ENCODE results near the gene CACNA1C.

CACNA1C gene

GRCh38 chr12:2298556-2299200 lies 245.9 kb downstream of the CACNA1C start:
- H3K4me3 ChIP-seq (ENCODE audit: low read depth in 1 of 2, low read length in 2 of 2): no peak overlapping the region
- H3K36me3 ChIP-seq (ENCODE audit: control insufficient read depth in 1 of 2, insufficient read depth in 2 of 2, low read length in 2 of 2): no peaks in the 10 kb centered on the region
- H3K4me1 ChIP-seq (ENCODE audit: control insufficient read depth in 1 of 2, insufficient read depth in 2 of 2, low read length in 2 of 2): peaks cover 4 to 22% of the 10 kb centered on the region in 2 donors
- H3K27me3 ChIP-seq (ENCODE audit: low read depth, low read length): no peaks in the 10 kb centered on the region
- no peaks in the 10 kb centered on the region for H3K9me3 ChIP-seq (ENCODE audit: control insufficient read depth in 1 of 2, low read length in 2 of 2)
- no peak overlapping the region for H3K27ac ChIP-seq (ENCODE audit: low read length)

GRCh38 chr12:2299206-2299605 lies 246.4 kb downstream of the CACNA1C start:
- peaks cover 4 to 22% of the 10 kb centered on the region in 2 donors for H3K4me1 ChIP-seq (ENCODE audit: control insufficient read depth in 1 of 2, insufficient read depth in 2 of 2, low read length in 2 of 2)
- H3K4me3 ChIP-seq (ENCODE audit: low read depth in 1 of 2, low read length in 2 of 2): no peak overlapping the region
- no peak overlapping the region for H3K27ac ChIP-seq (ENCODE audit: low read length)
- H3K9me3 ChIP-seq (ENCODE audit: control insufficient read depth in 1 of 2, low read length in 2 of 2): no peaks in the 10 kb centered on the region
- no peaks in the 10 kb centered on the region for H3K36me3 ChIP-seq (ENCODE audit: control insufficient read depth in 1 of 2, insufficient read depth in 2 of 2, low read length in 2 of 2)
- no peaks in the 10 kb centered on the region for H3K27me3 ChIP-seq (ENCODE audit: low read depth, low read length)

- no peak overlapping the region for H3K4me3 ChIP-seq (ENCODE audit: low read depth in 1 of 2, low read length in 2 of 2)
- H3K27me3 ChIP-seq (ENCODE audit: low read depth, low read length): no peaks in the 10 kb centered on the region
- no peak overlapping the region for H3K27ac ChIP-seq (ENCODE audit: low read length)
- H3K36me3 ChIP-seq (ENCODE audit: control insufficient read depth in 1 of 2, insufficient read depth in 2 of 2, low read length in 2 of 2): no peaks in the 10 kb centered on the region
- H3K9me3 ChIP-seq (ENCODE audit: control insufficient read depth in 1 of 2, low read length in 2 of 2): no peaks in the 10 kb centered on the region
- peaks cover 4 to 22% of the 10 kb centered on the region in 2 donors for H3K4me1 ChIP-seq (ENCODE audit: control insufficient read depth in 1 of 2, insufficient read depth in 2 of 2, low read length in 2 of 2)
Measured at GRCh38 chr12:2300168-2300567, 247.4 kb downstream of the CACNA1C start.

GRCh38 chr12:2300886-2301285 lies 248.1 kb downstream of the CACNA1C start:
- Histone ChIP-seq H3K36me3 (ENCODE audit: control insufficient read depth in 1 of 2, insufficient read depth in 2 of 2, low read length in 2 of 2) (no peaks in the 10 kb centered on the region), H3K27ac (ENCODE audit: low read length) (no peak overlapping the region), H3K27me3 (ENCODE audit: low read depth, low read length) (no peaks in the 10 kb centered on the region), H3K4me3 (ENCODE audit: low read depth in 1 of 2, low read length in 2 of 2) (no peak overlapping the region), H3K9me3 (ENCODE audit: control insufficient read depth in 1 of 2, low read length in 2 of 2) (no peaks in the 10 kb centered on the region), H3K4me1 (ENCODE audit: control insufficient read depth in 1 of 2, insufficient read depth in 2 of 2, low read length in 2 of 2) (peaks cover 4 to 23% of the 10 kb centered on the region in 2 donors)

GRCh38 chr12:2301531-2302461 lies 249.0 kb downstream of the CACNA1C start:
- Histone ChIP-seq H3K36me3 (ENCODE audit: control insufficient read depth in 1 of 2, insufficient read depth in 2 of 2, low read length in 2 of 2) (no peaks in the 10 kb centered on the region), H3K27ac (ENCODE audit: low read length) (peak overlapping the region; percentile 41), H3K9me3 (ENCODE audit: control insufficient read depth in 1 of 2, low read length in 2 of 2) (no peaks in the 10 kb centered on the region), H3K4me3 (ENCODE audit: low read depth in 1 of 2, low read length in 2 of 2) (no peak overlapping the region), H3K27me3 (ENCODE audit: low read depth, low read length) (no peaks in the 10 kb centered on the region), H3K4me1 (ENCODE audit: control insufficient read depth in 1 of 2, insufficient read depth in 2 of 2, low read length in 2 of 2) (peaks cover 4 to 25% of the 10 kb centered on the region in 2 donors)

GRCh38 chr12:2302711-2303580 lies 250.2 kb downstream of the CACNA1C start:
- Histone ChIP-seq H3K27ac (ENCODE audit: low read length) (no peak overlapping the region), H3K36me3 (ENCODE audit: control insufficient read depth in 1 of 2, insufficient read depth in 2 of 2, low read length in 2 of 2) (no peaks in the 10 kb centered on the region), H3K4me3 (ENCODE audit: low read depth in 1 of 2, low read length in 2 of 2) (no peak overlapping the region), H3K27me3 (ENCODE audit: low read depth, low read length) (no peaks in the 10 kb centered on the region), H3K4me1 (ENCODE audit: control insufficient read depth in 1 of 2, insufficient read depth in 2 of 2, low read length in 2 of 2) (peaks cover 4 to 18% of the 10 kb centered on the region in 2 donors), H3K9me3 (ENCODE audit: control insufficient read depth in 1 of 2, low read length in 2 of 2) (no peaks in the 10 kb centered on the region)

GRCh38 chr12:2304223-2304622 lies 251.4 kb downstream of the CACNA1C start:
- Histone ChIP-seq H3K36me3 (ENCODE audit: control insufficient read depth in 1 of 2, insufficient read depth in 2 of 2, low read length in 2 of 2) (no peaks in the 10 kb centered on the region), H3K4me1 (ENCODE audit: control insufficient read depth in 1 of 2, insufficient read depth in 2 of 2, low read length in 2 of 2) (peaks cover 4 to 18% of the 10 kb centered on the region in 2 donors), H3K9me3 (ENCODE audit: control insufficient read depth in 1 of 2, low read length in 2 of 2) (no peaks in the 10 kb centered on the region), H3K27me3 (ENCODE audit: low read depth, low read length) (no peaks in the 10 kb centered on the region), H3K27ac (ENCODE audit: low read length) (no peak overlapping the region), H3K4me3 (ENCODE audit: low read depth in 1 of 2, low read length in 2 of 2) (no peak overlapping the region)

- H3K27ac ChIP-seq (ENCODE audit: low read length): no peak overlapping the region
- no peak overlapping the region for H3K4me3 ChIP-seq (ENCODE audit: low read depth in 1 of 2, low read length in 2 of 2)
- no peaks in the 10 kb centered on the region for H3K27me3 ChIP-seq (ENCODE audit: low read depth, low read length)
- H3K36me3 ChIP-seq (ENCODE audit: control insufficient read depth in 1 of 2, insufficient read depth in 2 of 2, low read length in 2 of 2): no peaks in the 10 kb centered on the region
- no peaks in the 10 kb centered on the region for H3K9me3 ChIP-seq (ENCODE audit: control insufficient read depth in 1 of 2, low read length in 2 of 2)
- peaks cover 9 to 18% of the 10 kb centered on the region in 2 donors for H3K4me1 ChIP-seq (ENCODE audit: control insufficient read depth in 1 of 2, insufficient read depth in 2 of 2, low read length in 2 of 2)
Measured at GRCh38 chr12:2306012-2306411, 253.2 kb downstream of the CACNA1C start.

- Histone ChIP-seq H3K9me3 (ENCODE audit: control insufficient read depth in 1 of 2, low read length in 2 of 2) (no peaks in the 10 kb centered on the region), H3K4me1 (ENCODE audit: control insufficient read depth in 1 of 2, insufficient read depth in 2 of 2, low read length in 2 of 2) (peaks cover 6 to 15% of the 10 kb centered on the region in 2 donors), H3K27me3 (ENCODE audit: low read depth, low read length) (no peaks in the 10 kb centered on the region), H3K4me3 (ENCODE audit: low read depth in 1 of 2, low read length in 2 of 2) (no peak overlapping the region), H3K36me3 (ENCODE audit: control insufficient read depth in 1 of 2, insufficient read depth in 2 of 2, low read length in 2 of 2) (no peaks in the 10 kb centered on the region), H3K27ac (ENCODE audit: low read length) (no peak overlapping the region)
Measured at GRCh38 chr12:2306735-2307134, 253.9 kb downstream of the CACNA1C start.

GRCh38 chr12:2307550-2307949 lies 254.8 kb downstream of the CACNA1C start:
- Histone ChIP-seq H3K9me3 (ENCODE audit: control insufficient read depth in 1 of 2, low read length in 2 of 2) (no peaks in the 10 kb centered on the region), H3K4me1 (ENCODE audit: control insufficient read depth in 1 of 2, insufficient read depth in 2 of 2, low read length in 2 of 2) (peaks cover 6 to 8% of the 10 kb centered on the region in 2 donors), H3K27me3 (ENCODE audit: low read depth, low read length) (no peaks in the 10 kb centered on the region), H3K4me3 (ENCODE audit: low read depth in 1 of 2, low read length in 2 of 2) (no peak overlapping the region), H3K27ac (ENCODE audit: low read length) (no peak overlapping the region), H3K36me3 (ENCODE audit: control insufficient read depth in 1 of 2, insufficient read depth in 2 of 2, low read length in 2 of 2) (no peaks in the 10 kb centered on the region)

- Histone ChIP-seq H3K27me3 (ENCODE audit: low read depth, low read length) (no peaks in the 10 kb centered on the region), H3K4me1 (ENCODE audit: control insufficient read depth in 1 of 2, insufficient read depth in 2 of 2, low read length in 2 of 2) (peaks cover 6% of the 10 kb centered on the region in 2 donors), H3K9me3 (ENCODE audit: control insufficient read depth in 1 of 2, low read length in 2 of 2) (no peaks in the 10 kb centered on the region), H3K36me3 (ENCODE audit: control insufficient read depth in 1 of 2, insufficient read depth in 2 of 2, low read length in 2 of 2) (no peaks in the 10 kb centered on the region), H3K27ac (ENCODE audit: low read length) (peak overlapping the region; percentile 22), H3K4me3 (ENCODE audit: low read depth in 1 of 2, low read length in 2 of 2) (no peak overlapping the region)
Measured at GRCh38 chr12:2309647-2310046, 256.9 kb downstream of the CACNA1C start.

Measured in muscle layer of duodenum (tissue), 2 donors.